Regular cardiac myocyte (primary cell): ENCODE results near the gene RO60. TPM values are rescaled to one million over a fixed set of nuclear protein-coding genes. Genes with fewer than 3 reads are reported as not detected.

Experiments used
- total RNA-seq: library from RNA; depleted of rRNA; stranded (reverse); fragments of >200 nt; gene quantifications from 2 replicates; pipeline ENCODE4 v1.2.3, GENCODE V29; 2014

The RO60 gene
- 177 and 178 TPM in 2 replicates for total RNA-seq

GRCh38 chr1:193059282-193060114 is at the start of gene RO60, which contains the start of gene UCHL5:
TSS of gene RO60 (plus strand) at chr1:193059612. CDS start at chr1:193069055, 9,443 bp downstream.
TSS of gene UCHL5 (minus strand) at chr1:193059360. CDS start at chr1:193059260, 100 bp downstream.

GRCh38 chr1:193104907-193105820 is 45.8 kb downstream of the RO60 start, which contains the start of gene GLRX2:
TSS of gene GLRX2 (minus strand) at chr1:193105414. CDS start at chr1:193105382, 32 bp downstream.

Other genes starting within 250 kb of the RO60 start
- 26.2 and 50.2 TPM in 2 replicates for gene UCHL5, start 252 bp upstream of the RO60 start, total RNA-seq
- 10.4 and 17.4 TPM in 2 replicates for gene GLRX2, start 45.8 kb downstream of the RO60 start, total RNA-seq
- gene CDC73, start 62.4 kb downstream of the RO60 start, total RNA-seq = 20.9 and 44.5 TPM in 2 replicates
- gene B3GALT2, start 127.0 kb downstream of the RO60 start, total RNA-seq = 1.7 and 2.1 TPM in 2 replicates